ENCODE measurements around the gene TMEM244. TPM values are rescaled to one million over a fixed set of nuclear protein-coding genes. Genes with fewer than 3 reads are reported as not detected.

Gene TMEM244
- total RNA-seq, 2 donors from 2014 or later, result not detected

- ATAC-seq (peak in 1 of 2 donors; percentile 85), DNase-seq (ENCODE audit: low spot score in 2 of 2) (no peak)
- peaks cover 5 to 6% of the 10 kb centered on the region in 2 donors for H3K36me3 Mint-ChIP-seq
- no peak overlapping the region for H3K27ac Mint-ChIP-seq
- peaks cover 0 to 8% of the 10 kb centered on the region in 2 donors for H3K9me3 Mint-ChIP-seq
These were observed 14.8 kb upstream of the TMEM244 start for GRCh38 chr6:129875610-129876520.

GRCh38 chr6:129874837-129875236, 13.7 kb upstream of the TMEM244 start:
- ATAC-seq, result no peak
- no peak for DNase-seq (ENCODE audit: low spot score in 2 of 2)
- Mint-ChIP-seq H3K27ac (no peak overlapping the region), H3K9me3 (no peaks in the 10 kb centered on the region), H3K36me3 (peaks cover 0 to 6% of the 10 kb centered on the region in 2 donors)

- H3K27ac Mint-ChIP-seq, result no peak overlapping the region
- no peaks in the 10 kb centered on the region for H3K9me3 Mint-ChIP-seq
- no peak for DNase-seq (ENCODE audit: low spot score in 2 of 2)
- no peaks in the 10 kb centered on the region for H3K36me3 Mint-ChIP-seq
- ATAC-seq, result no peak
These were observed 11.5 kb upstream of the TMEM244 start for GRCh38 chr6:129872586-129872985.

GRCh38 chr6:129871221-129871620, 10.1 kb upstream of the TMEM244 start:
- no peak for ATAC-seq
- Mint-ChIP-seq H3K27ac (no peak overlapping the region), H3K36me3 (no peaks in the 10 kb centered on the region), H3K9me3 (no peaks in the 10 kb centered on the region)
- no peak for DNase-seq (ENCODE audit: low spot score in 2 of 2)

GRCh38 chr6:129867403-129867802, 6.3 kb upstream of the TMEM244 start:
- ATAC-seq, result no peak
- no peaks in the 10 kb centered on the region for H3K36me3 Mint-ChIP-seq
- H3K27ac Mint-ChIP-seq, result no peak overlapping the region

GRCh38 chr6:129866688-129867087, 5.6 kb upstream of the TMEM244 start:
- no peaks in the 10 kb centered on the region for H3K36me3 Mint-ChIP-seq
- no peaks in the 10 kb centered on the region for H3K9me3 Mint-ChIP-seq
- ATAC-seq, result no peak

More at GRCh38 chr6:129867403-129867802, 6.3 kb upstream of the TMEM244 start:
- no peaks in the 10 kb centered on the region for H3K9me3 Mint-ChIP-seq
- DNase-seq (ENCODE audit: low spot score in 2 of 2), result no peak

GRCh38 chr6:129866256-129866655, 5.1 kb upstream of the TMEM244 start:
- H3K36me3 Mint-ChIP-seq, result no peaks in the 10 kb centered on the region
- no peak overlapping the region for H3K27ac Mint-ChIP-seq
- DNase-seq (ENCODE audit: low spot score in 2 of 2) (no peak), ATAC-seq (no peak)
- H3K9me3 Mint-ChIP-seq, result no peaks in the 10 kb centered on the region

More at GRCh38 chr6:129866688-129867087, 5.6 kb upstream of the TMEM244 start:
- DNase-seq (ENCODE audit: low spot score in 2 of 2), result no peak
- H3K27ac Mint-ChIP-seq, result no peak overlapping the region

GRCh38 chr6:129865013-129865412, 3.9 kb upstream of the TMEM244 start:
- Mint-ChIP-seq H3K9me3 (no peaks in the 10 kb centered on the region), H3K27ac (no peak overlapping the region), H3K36me3 (no peaks in the 10 kb centered on the region)
- DNase-seq (ENCODE audit: low spot score in 2 of 2) (no peak), ATAC-seq (no peak)

GRCh38 chr6:129863664-129864063, 2.5 kb upstream of the TMEM244 start:
- no peaks in the 10 kb centered on the region for H3K36me3 Mint-ChIP-seq
- ATAC-seq (no peak), DNase-seq (ENCODE audit: low spot score in 2 of 2) (no peak)
- H3K27ac Mint-ChIP-seq, result no peak overlapping the region
- no peaks in the 10 kb centered on the region for H3K9me3 Mint-ChIP-seq

GRCh38 chr6:129859524-129859923, 1.6 kb downstream of the TMEM244 start:
- H3K27ac Mint-ChIP-seq, result no peak overlapping the region

GRCh38 chr6:129857838-129858237, 3.3 kb downstream of the TMEM244 start:
- H3K36me3 Mint-ChIP-seq, result no peaks in the 10 kb centered on the region
- no peak for DNase-seq (ENCODE audit: low spot score in 2 of 2)
- H3K9me3 Mint-ChIP-seq, result no peaks in the 10 kb centered on the region
- no peak for ATAC-seq
- H3K27ac Mint-ChIP-seq, result no peak overlapping the region

More at GRCh38 chr6:129859524-129859923, 1.6 kb downstream of the TMEM244 start:
- Mint-ChIP-seq H3K36me3 (no peaks in the 10 kb centered on the region), H3K9me3 (no peaks in the 10 kb centered on the region)
- ATAC-seq (no peak), DNase-seq (ENCODE audit: low spot score in 2 of 2) (no peak)

GRCh38 chr6:129853996-129854711, 7.0 kb downstream of the TMEM244 start:
- H3K36me3 Mint-ChIP-seq, result no peaks in the 10 kb centered on the region
- no peak for ATAC-seq
- no peak overlapping the region for H3K27ac Mint-ChIP-seq
- no peaks in the 10 kb centered on the region for H3K9me3 Mint-ChIP-seq
- no peak for DNase-seq (ENCODE audit: low spot score in 2 of 2)

- ATAC-seq (no peak), DNase-seq (ENCODE audit: low spot score in 2 of 2) (no peak)
- Mint-ChIP-seq H3K27ac (no peak overlapping the region), H3K9me3 (no peaks in the 10 kb centered on the region), H3K36me3 (no peaks in the 10 kb centered on the region)
These were observed 8.8 kb downstream of the TMEM244 start for GRCh38 chr6:129852257-129852858.

GRCh38 chr6:129849456-129849855, 11.7 kb downstream of the TMEM244 start:
- no peak for DNase-seq (ENCODE audit: low spot score in 2 of 2)
- ATAC-seq, result no peak
- Mint-ChIP-seq H3K27ac (no peak overlapping the region), H3K9me3 (no peaks in the 10 kb centered on the region), H3K36me3 (no peaks in the 10 kb centered on the region)

GRCh38 chr6:129846761-129847160, 14.4 kb downstream of the TMEM244 start:
- Mint-ChIP-seq H3K27ac (no peak overlapping the region), H3K36me3 (no peaks in the 10 kb centered on the region), H3K9me3 (no peaks in the 10 kb centered on the region)
- no peak for ATAC-seq
- no peak for DNase-seq (ENCODE audit: low spot score in 2 of 2)

- Mint-ChIP-seq H3K9me3 (no peaks in the 10 kb centered on the region), H3K36me3 (no peaks in the 10 kb centered on the region), H3K27ac (no peak overlapping the region)
- DNase-seq (ENCODE audit: low spot score in 2 of 2) (no peak), ATAC-seq (no peak)
These were observed 15.4 kb downstream of the TMEM244 start for GRCh38 chr6:129845696-129846095.

Measured in activated naive CD4-positive, alpha-beta T cell treated with anti-CD3 and anti-CD28 coated beads, Interleukin-2, amount 50 U/mL, for 72 hours (primary cell).